HG02885 (cell line): ENCODE results near the gene GAS7.

Source experiments
- ATAC-seq: cut with Tn5 transposase; IDR thresholded peaks from one replicate; pipeline ENCODE4 v1.9.1; 2021; ENCODE audit warnings: mild to moderate bottlenecking; ENCODE audit not compliant: unreplicated experiment, poor library complexity

The GAS7 gene

DNA sequence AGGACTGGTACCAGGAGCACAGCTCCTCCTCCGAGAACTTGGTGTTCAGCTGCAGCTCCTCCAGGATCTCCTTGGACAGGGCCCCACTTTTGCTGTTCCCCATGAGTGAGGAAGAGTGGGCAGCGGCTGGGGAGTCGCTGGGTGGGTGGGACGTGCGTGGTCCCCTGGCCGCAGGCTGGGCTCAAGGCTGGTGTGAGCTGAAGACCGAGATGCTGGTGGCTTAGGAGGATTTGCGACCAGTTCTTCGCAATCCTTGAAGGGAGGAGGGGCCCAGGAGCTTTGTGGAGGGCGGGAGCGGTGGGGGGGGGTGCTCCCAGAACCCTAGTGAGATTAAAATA lies 293.4 kb downstream of the GAS7 start, which contains the start of gene RCVRN:
Gene RCVRN (minus strand): TSS at position 194 of the 338 bp plus-strand sequence. CDS start 91 bp downstream, at position 103.
- no peak for ATAC-seq

GRCh38 chr17:9904277-9905077 lies 293.9 kb downstream of the GAS7 start:
- ATAC-seq = no peak

DNA sequence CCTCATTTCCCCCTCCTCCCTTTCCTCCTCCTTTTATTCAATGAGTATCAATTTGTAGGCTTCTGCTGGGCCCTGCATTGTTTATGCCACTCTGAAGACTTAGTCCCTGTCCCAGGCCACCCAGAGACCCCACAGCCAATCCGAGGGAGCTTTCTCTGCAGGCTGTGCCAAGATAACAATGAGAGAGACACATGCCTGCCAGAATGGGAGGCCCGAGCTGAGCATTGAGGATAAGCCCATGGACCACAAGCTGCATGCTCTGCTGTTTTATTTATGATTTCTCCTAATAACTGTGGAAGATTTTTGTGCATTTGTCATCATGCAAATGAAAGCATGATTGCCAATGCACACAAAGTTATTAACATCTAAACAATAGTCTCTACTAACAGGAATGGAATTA lies 296.3 kb downstream of the GAS7 start:
- ATAC-seq = no peak

GRCh38 chr17:9900784-9901183 lies 297.6 kb downstream of the GAS7 start:
- ATAC-seq = no peak

- no peak for ATAC-seq
These were observed 298.3 kb downstream of the GAS7 start for GRCh38 chr17:9900044-9900594.

- ATAC-seq = no peak
These were observed 298.9 kb downstream of the GAS7 start for GRCh38 chr17:9899280-9900043.

DNA sequence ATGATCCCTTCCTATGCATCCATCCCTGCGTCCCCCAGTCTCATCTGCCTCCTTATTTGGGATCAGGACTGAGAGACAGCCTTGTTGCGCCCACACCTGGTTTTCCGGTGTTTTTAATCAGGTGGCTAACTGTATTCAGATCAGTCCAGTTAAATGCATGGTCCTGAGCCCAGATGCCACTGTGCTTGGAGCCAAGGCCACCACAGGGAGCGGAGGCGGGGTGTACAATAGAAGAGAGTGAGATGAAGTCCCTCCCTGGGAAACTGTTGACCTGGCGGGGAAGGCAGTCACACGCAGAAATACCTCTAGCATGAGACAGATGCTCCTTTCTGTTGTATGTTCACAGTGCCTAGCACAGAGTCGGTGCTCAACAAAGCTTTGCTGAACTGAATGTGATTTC lies 299.6 kb downstream of the GAS7 start:
- no peak for ATAC-seq

GRCh38 chr17:9897372-9897968 lies 300.9 kb downstream of the GAS7 start:
- ATAC-seq = no peak

- no peak for ATAC-seq
These were observed 302.5 kb downstream of the GAS7 start for GRCh38 chr17:9895923-9896322.

DNA sequence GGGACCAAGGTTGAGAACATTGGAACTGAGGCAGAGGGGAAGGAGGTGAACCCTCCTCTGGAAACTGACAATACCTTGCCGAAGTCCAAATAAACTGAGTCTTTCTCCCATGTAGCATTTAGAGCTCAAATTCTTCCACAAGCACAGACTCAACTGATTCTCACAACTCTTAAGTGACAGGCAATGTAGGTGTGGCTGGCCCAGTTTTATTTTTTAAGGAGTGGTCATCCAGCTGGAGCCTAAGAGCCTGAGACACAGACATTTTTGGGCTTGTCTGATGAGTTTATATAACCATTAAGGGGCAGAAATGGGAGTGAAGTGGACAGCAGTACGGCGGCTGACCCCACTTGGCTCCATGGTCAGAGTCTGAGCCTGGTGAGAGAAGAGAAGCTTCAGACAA lies 304.2 kb downstream of the GAS7 start:
- no peak for ATAC-seq

GRCh38 chr17:9893411-9894012 lies 304.9 kb downstream of the GAS7 start:
- ATAC-seq = no peak

GRCh38 chr17:9890124-9890523 lies 308.3 kb downstream of the GAS7 start:
- ATAC-seq = no peak

- no peak for ATAC-seq
These were observed 310.9 kb downstream of the GAS7 start for GRCh38 chr17:9887508-9887907.

DNA sequence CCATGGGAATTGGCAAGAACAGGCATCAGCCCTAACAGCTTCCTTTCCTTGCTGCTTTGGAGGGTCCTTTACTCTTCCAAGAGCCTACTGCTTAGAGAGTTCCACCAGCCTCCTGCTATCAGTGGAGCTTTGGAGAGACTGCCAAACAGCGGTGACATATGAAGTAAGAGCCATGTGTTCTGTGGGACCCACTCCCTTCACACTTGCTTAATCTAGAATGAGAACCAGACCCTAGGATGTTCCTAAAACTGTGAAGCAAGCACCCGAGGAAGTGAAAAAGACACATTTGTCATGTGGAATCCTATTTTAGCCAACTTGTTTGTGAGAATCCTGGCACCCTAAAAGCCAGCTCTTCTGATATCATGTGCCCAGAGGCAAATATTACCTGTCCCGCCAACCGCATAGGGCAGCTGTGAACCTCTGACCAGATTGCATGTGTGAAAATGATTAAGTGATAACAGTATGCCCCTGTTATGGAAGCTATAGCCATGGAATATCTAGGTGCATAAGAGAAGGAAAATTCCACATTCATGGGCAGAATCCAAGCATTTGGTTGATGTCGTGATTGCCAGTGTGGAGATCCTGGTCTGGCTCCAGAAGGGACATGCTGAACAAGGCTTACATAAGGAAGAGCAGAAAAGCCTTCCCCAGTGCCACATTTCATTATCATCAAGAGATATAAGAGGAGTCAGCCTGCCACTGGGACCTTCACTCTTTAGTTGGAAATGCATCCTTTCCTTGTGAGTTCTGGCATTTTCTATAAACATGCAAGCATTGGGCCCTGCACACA lies 312.1 kb downstream of the GAS7 start:
- no peak for ATAC-seq

- no peak for ATAC-seq
These were observed 315.0 kb downstream of the GAS7 start for GRCh38 chr17:9883451-9883850.

DNA sequence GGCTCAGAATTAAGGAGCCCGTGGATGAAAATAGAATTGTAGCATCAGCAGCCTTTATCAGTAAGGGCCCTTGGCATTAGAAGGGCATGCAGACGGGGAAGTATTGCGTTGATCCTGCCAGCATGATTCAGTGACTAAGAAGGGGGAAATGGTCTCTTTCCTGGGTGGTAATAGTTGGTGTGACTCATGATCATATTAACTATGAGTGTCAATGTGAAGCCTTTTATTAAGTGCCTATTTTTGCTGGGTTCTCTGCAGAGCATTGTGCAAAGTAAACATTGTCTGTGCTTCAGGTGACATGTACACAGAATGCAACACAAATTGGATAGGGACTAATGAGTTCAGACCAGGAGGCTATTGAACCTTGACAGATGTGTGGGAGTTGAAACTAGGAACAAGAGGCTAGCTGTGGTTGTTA lies 317.8 kb downstream of the GAS7 start:
- ATAC-seq = peak; percentile 57

DNA sequence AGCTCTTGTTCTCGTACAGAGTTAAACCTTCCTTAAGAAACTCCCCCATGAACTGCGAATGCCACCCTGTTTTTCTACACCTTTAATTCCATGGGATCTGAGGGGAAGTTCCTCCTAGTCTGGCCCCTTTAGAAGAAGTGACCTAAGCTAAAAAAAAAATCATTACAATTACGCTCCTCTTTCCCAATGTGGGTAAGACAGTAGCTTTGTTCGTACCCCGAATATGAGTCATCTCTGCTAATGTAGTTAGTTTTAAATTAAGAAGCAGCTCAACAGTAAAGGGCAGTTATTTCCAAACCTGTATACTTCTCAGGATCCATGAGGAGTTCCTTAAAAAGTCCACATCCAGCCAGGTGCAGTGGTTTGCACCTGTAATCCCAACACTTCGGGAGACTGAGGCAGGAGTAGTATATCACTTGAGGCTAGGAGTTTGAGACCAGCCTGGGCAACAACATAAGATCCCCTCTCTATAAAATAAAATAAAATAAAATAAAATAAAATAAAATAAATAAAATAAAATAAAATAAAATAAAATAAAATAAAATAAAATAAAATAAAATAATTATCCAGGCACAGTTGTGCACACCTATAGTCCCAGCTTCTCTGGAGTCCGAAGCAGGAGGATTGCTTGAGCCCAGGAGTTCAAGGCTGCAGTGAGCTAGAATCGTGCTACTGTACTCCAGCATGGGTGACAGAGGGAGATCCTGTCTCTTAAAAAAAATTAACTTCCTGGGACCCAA lies 319.4 kb downstream of the GAS7 start:
- no peak for ATAC-seq

DNA sequence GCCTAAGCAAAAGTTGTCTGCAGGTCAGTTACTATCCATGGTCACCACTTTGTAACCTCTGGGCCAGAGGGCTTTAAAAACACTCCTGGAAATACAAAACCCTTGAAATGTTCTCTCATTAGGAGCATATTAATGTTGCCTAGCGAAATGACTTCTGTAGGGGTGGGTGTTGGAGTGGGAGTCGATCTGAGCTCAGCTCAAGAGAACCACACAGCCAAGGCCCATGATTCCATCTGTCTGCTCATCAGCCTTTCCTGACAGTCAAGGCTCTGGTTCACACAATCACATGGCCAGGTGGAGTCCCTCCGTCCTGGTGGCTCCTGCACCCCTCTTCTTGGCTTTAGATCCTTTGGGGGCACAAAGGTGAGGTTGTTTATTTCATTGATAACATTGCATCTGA lies 320.1 kb downstream of the GAS7 start:
- ATAC-seq = no peak

DNA sequence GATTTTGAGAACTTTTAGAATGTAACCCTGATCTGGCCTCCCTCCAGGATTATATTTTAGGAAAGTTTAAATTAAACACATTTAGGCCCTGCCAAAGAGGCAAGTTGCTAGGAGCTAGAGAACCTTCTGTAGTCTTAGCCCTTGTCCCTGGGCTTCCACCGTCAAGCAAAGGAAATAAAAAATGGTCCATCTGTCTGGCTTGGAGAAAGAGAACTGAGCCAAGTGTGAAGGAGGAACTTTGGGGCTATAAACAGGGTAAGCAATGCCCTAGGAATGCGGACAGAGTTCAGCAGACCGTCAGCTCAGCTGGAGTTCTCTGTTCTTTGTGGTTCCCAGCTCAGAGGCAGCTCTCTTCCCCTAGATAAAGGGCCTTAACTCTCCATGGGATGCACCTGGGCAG lies 323.0 kb downstream of the GAS7 start:
- no peak for ATAC-seq
